ENCODE data around the gene NCK1.
"Not testable (repeated sequence)": the region's sequence is repeated elsewhere in the genome, so short reads cannot be mapped to it uniquely, and the experiment has no call there.

Gene NCK1

GRCh38 chr3:136987398-136987980 lies 125.5 kb downstream of the NCK1 start:
- not testable (repeated sequence) for DNase-seq (ENCODE audit: low spot score)

GRCh38 chr3:136988651-136989050 lies 126.6 kb downstream of the NCK1 start:
- no peak for DNase-seq (ENCODE audit: low spot score)

- DNase-seq (ENCODE audit: low spot score), result no peak
These were observed 127.9 kb downstream of the NCK1 start for GRCh38 chr3:136989781-136990524.

GRCh38 chr3:136990826-136991225 lies 128.8 kb downstream of the NCK1 start:
- no peak for DNase-seq (ENCODE audit: low spot score)

- DNase-seq (ENCODE audit: low spot score), result no peak
These were observed 130.1 kb downstream of the NCK1 start for GRCh38 chr3:136992115-136992514.

- DNase-seq (ENCODE audit: low spot score), result peak; percentile 88
These were observed 132.9 kb downstream of the NCK1 start for GRCh38 chr3:136994772-136995516.

- DNase-seq (ENCODE audit: low spot score), result no peak
These were observed 133.6 kb downstream of the NCK1 start for GRCh38 chr3:136995652-136996051.
